ENCODE results near the gene THAP3.
"Not testable (repeated sequence)": the region's sequence is repeated elsewhere in the genome, so short reads cannot be mapped to it uniquely, and the experiment has no call there.

The THAP3 gene

DNA sequence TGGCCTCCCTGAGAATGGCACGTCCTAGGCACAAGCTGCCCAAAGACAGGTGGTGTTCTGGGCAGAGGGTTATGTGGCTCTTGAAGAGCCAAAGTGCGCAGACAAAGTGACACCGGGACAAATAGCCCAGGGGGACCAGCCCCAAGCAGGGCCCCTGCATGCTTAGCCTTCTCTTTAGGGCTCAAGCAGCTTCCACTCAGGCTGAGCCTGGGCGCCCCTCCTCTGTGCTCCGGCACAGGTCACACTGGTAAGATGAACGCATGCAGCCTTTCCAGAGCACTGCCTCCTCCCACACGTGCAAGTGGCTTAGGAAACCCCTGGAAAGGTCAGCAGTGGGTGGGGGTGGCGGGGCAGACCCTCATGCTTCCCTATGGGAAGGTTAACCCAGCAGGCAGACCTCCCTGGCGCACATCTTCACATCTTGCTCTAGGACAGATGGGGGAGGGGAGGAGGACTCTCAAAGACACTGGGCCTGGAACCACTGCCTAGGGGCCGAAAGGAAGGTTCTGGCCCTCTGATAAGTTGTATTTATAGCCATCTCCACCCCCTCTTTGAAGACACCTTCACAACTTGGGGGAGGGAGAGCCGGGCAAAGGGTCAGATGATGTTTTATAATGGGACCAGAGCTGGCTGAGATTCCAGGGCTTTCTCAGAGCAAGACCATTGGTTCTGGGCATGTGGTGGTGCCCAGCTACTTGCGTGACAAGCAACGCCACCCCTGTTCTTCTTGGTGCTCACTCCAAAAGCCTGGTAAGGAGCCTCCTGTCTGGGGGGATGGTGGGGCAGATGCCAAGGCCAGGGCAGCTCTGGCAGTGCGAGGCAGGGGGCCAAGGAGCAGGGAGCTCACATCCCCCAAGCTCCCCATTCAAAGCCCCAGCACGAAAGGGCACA, 27.5 kb upstream of the THAP3 start:
- H3K4me3 ChIP-seq (ENCODE audit: low read length) = no peak overlapping the region
- TF ChIP-seq, protein P1, sequence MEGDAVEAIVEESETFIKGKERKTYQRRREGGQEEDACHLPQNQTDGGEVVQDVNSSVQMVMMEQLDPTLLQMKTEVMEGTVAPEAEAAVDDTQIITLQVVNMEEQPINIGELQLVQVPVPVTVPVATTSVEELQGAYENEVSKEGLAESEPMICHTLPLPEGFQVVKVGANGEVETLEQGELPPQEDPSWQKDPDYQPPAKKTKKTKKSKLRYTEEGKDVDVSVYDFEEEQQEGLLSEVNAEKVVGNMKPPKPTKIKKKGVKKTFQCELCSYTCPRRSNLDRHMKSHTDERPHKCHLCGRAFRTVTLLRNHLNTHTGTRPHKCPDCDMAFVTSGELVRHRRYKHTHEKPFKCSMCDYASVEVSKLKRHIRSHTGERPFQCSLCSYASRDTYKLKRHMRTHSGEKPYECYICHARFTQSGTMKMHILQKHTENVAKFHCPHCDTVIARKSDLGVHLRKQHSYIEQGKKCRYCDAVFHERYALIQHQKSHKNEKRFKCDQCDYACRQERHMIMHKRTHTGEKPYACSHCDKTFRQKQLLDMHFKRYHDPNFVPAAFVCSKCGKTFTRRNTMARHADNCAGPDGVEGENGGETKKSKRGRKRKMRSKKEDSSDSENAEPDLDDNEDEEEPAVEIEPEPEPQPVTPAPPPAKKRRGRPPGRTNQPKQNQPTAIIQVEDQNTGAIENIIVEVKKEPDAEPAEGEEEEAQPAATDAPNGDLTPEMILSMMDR (conservative IDR thresholded peaks at IDR 0.05; ENCODE audit: low read length) = no peak
- DNase-seq (ENCODE audit: low read depth) = no peak

DNA sequence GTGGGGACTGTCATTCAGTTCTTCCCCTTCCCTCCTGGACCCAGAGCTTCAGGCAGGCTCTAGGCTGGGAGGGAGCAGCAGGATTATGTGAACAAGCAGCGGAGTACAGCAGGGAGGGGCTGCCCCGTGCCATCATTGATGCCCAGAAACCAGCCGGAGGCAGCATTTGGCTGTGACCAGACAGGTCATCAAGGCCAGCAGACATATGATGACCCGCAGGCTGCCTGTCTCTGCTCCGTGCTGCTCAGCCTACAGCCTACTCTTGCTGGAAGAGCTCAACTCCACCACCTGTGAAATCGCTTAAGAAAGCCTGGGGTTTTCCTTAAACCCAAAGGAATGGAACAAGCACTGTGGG, 26.9 kb upstream of the THAP3 start:
- no peak for DNase-seq (ENCODE audit: low read depth)
- TF ChIP-seq, protein P1 (conservative IDR thresholded peaks at IDR 0.05; ENCODE audit: low read length) = no peak
- no peak overlapping the region for H3K4me3 ChIP-seq (ENCODE audit: low read length)

DNA sequence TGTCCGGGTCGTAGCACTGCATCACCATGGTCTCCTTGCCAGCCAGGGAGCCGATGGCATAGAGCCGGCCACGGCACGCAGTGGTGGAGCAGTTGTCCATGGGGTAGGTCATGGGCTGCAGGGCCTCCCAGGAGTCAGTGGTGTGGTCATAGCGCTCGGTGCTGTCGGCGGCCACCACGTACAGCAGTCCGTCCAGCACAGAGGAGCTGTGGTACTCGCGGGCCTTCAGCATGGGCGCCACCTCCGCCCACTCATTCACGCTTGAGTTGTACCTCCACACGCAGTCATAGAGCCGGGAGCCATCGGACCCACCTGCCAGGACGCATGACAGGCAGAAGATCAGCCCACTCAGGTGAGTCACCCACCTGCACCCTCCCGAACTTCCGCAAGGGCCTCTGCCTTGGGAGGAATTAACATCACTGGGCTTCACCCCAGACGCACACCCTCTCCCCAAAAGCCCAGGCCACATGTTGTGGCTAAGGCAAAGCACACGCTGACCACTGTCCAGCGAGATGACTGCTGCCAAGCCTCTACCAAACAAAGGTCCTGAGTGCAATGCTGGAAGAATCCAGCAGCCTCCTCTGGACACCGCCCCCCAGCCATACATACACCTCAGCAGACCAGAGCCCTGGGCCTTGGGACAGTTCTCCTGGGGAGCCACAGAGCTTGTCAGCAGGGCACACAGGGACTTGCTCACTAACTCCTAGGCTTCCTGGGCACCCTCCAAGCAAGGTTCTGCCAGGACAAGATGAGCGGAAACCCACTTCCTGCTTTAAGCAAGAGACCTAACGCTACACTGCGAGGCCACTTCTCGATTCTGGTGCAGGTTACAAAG, 25.3 kb upstream of the THAP3 start:
- H3K4me3 ChIP-seq (ENCODE audit: low read length) = peak overlapping the region; percentile 95
- TF ChIP-seq, protein P1 (conservative IDR thresholded peaks at IDR 0.05; ENCODE audit: low read length) = no peak
- peak; percentile 50 for DNase-seq (ENCODE audit: low read depth)

DNA sequence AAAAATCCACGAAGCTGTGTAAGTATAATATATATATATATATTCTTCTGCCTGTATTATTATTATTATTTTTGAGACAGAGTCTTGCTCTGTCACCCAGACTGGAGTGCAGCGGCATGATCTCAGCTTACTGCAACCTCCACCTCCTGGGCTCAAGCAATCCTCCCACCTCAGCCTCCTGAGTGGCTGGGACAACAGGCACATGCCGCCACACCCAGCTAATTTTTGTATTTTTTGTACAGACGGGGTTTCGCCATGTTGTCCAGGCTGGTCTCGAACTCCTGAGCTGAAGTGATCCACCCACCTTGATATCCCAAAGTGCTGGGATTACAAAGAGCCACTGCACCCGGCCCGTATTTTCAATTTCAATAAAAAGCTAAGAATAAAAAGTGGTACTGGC, 24.7 kb upstream of the THAP3 start:
- H3K4me3 ChIP-seq (ENCODE audit: low read length) = peak overlapping the region; percentile 95

DNA sequence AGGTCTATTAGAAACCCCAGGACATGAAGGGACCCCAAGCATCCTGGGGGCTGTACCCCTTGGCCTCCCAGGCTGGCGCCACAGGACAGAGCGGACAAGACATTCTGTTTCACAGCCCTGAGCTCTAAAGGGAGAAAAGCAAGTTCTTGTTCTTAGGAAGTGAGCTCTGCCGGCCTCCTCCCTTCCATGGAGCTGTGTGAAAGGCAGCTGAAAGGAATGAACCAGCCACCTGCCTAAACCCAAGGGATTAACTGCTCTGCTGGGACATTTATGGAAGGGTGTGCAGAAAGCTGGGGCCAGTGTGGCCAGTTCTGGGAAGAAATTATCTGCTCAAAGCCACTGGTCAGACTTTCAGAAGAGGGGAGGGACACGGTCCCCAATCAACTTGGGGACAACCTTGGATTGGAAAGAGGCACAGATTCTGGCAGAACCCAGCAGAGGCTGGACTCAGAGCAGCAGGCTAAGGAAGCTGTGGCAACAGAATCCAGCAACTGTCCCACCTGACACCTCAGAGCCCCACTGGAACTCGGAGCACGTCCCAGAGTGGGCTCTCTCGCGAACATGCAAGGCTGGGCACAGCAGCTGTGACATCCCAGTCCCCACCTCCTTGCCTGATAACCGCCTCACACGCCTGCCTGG, 24.1 kb upstream of the THAP3 start:
- peak overlapping the region; percentile 95 for H3K4me3 ChIP-seq (ENCODE audit: low read length)
- TF ChIP-seq, protein P1 (conservative IDR thresholded peaks at IDR 0.05; ENCODE audit: low read length) = no peak
- peak; percentile 31 for DNase-seq (ENCODE audit: low read depth)

More for the DNA sequence above, 24.7 kb upstream of the THAP3 start:
- DNase-seq (ENCODE audit: low read depth) = not testable (repeated sequence)

DNA sequence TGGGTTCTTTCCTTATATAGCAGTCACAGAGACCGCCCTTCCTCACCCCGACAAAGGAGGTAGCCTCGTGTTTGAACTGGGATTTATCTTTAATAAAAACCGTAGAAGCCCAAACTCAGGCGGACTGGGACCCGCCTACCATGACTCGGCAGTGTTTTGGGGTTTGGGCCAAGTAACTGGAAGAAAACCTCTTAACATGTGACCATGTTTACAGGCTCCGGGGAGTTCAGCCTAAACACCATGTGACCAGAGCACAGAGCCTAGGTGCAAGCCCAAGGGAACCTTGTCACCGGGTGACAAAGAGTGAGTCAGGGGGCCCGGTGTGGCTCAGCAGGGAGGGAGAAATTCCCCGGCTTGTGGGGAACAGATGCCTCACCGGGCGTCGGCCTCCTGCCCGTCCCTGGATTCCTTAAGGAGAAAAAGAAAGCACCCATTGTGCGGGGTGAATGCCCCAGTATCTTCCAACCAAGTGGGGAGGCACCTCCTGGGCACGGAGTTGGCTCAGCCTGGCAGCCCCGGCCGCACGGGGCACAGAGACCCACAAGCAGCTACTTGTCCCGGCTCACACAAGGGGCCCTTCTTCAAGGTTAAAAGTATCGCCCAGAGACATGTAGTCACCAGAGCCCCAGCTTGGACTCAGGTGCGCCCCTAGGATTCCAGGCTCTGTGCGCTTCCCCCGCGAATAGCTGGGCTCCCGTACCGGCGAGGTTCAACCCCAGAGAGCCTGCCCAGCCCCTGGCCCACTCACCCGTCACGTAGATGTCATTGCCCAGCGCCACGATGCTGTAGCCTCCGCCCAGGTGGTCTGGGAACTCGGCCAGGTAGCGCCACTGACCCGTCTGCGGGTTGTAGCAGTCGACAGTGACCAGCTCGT, 23.4 kb upstream of the THAP3 start:
- peak overlapping the region; percentile 95 for H3K4me3 ChIP-seq (ENCODE audit: low read length)
- TF ChIP-seq, protein P1 (conservative IDR thresholded peaks at IDR 0.05; ENCODE audit: low read length) = no peak
- peak; percentile 91 for DNase-seq (ENCODE audit: low read depth)
